HUES64 (cell line): Measurements from ENCODE around the gene CEBPG.

ENCODE experiments used
- H3K27ac ChIP-seq: 2 replicates; pipeline ENCODE4 v1.7.0; 2013; ENCODE audit warnings: low read depth, low read length, inconsistent platforms
- H3K27me3 ChIP-seq: 2 replicates; pipeline ENCODE4 v1.6.1; 2013; ENCODE audit warnings: mild to moderate bottlenecking, low read length; ENCODE audit not compliant: insufficient read depth
- H3K36me3 ChIP-seq: 2 replicates; pipeline ENCODE4 v1.6.1; 2013; ENCODE audit warnings: mild to moderate bottlenecking, low read length; ENCODE audit not compliant: insufficient read depth
- H3K4me1 ChIP-seq: 2 replicates; pipeline ENCODE4 v1.6.1; 2013; ENCODE audit warnings: mild to moderate bottlenecking, low read length, moderate library complexity; ENCODE audit not compliant: insufficient read depth
- H3K4me3 ChIP-seq: 2 replicates; pipeline ENCODE4 v1.5.1; 2013; ENCODE audit warnings: mild to moderate bottlenecking, low read length, moderate library complexity
- H3K9ac ChIP-seq: 2 replicates; pipeline ENCODE4 v1.6.1; 2013; ENCODE audit warnings: mild to moderate bottlenecking, low read depth, low read length
- H3K9me3 ChIP-seq: 2 replicates; pipeline ENCODE4 v1.6.1; 2013; ENCODE audit warnings: low read depth, low read length; ENCODE audit not compliant: insufficient read depth
- WGBS: fragments of 150-250, 120-280 bp; methylation state at CpG from one replicate; pipeline ENCODE4 v1.1.7; 2013; ENCODE audit warnings: missing lambda C conversion rate; 5-methylcytosine and 5-hydroxymethylcytosine counted together

Gene CEBPG

DNA sequence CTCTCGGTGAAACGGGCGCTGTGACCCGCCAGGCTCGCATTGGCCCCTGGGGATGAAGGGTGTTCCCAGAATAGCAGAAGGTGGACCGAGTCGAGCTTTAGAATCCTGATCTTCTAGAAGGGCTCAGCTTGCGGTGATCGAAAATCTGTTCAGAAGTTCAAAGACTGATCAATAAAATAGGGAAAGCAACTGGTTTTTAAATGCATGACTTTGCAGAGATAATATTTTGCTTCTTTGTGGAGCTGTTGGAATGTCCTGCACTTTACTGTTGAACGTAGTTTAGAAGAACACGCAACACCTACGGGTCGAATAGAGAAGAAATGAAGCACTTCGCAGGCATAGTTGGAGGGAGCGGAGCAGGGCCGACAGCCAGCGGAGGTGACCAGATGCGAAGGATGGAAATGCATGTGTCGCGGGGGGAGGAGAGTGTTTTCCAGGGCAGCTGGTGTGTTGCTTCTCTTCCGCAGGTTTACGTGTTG, 766 bp downstream of the CEBPG start:
- no peak overlapping the region for H3K27ac ChIP-seq
- H3K9ac ChIP-seq, result peak overlapping the region; percentile 97
- H3K4me1 ChIP-seq, result peaks cover 27% of the 10 kb centered on the region
- no peaks in the 10 kb centered on the region for H3K9me3 ChIP-seq
- peaks cover 9% of the 10 kb centered on the region for H3K27me3 ChIP-seq
- 2% methylated on average over 22 of the region's 22 CpGs for WGBS
- peaks cover 2% of the 10 kb centered on the region for H3K36me3 ChIP-seq
- peak overlapping the region; percentile 94 for H3K4me3 ChIP-seq

GRCh38 chr19:33375156-33375836, 1.8 kb downstream of the CEBPG start:
- Histone ChIP-seq H3K36me3 (peaks cover 12% of the 10 kb centered on the region), H3K4me3 (peak overlapping the region; percentile 94), H3K9me3 (no peaks in the 10 kb centered on the region), H3K27me3 (peaks cover 9% of the 10 kb centered on the region), H3K4me1 (peaks cover 27% of the 10 kb centered on the region), H3K27ac (no peak overlapping the region), H3K9ac (no peak overlapping the region)
- 94% methylated on average over 9 of the region's 9 CpGs for WGBS

DNA sequence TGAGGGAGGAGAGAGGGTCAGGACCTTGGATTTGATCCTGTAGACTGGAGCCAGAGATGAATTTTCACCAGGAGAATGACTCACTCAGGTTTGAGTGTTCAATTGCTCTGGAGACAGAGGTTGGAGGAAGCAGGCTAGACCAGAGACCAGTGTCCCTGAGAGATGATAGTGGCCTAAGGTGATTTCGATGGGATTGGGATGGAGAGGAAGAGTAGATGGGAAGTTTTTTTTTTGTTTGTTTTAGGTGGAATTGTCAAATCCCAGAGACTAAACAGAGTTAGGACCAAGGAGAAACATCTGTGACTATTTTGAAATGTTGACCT, 2.3 kb downstream of the CEBPG start:
- WGBS, result 97% methylated on average over 1 of the region's 1 CpG
- Histone ChIP-seq H3K4me1 (peaks cover 27% of the 10 kb centered on the region), H3K27ac (no peak overlapping the region), H3K36me3 (peaks cover 16% of the 10 kb centered on the region), H3K9ac (no peak overlapping the region), H3K27me3 (peaks cover 9% of the 10 kb centered on the region), H3K4me3 (no peak overlapping the region), H3K9me3 (no peaks in the 10 kb centered on the region)

GRCh38 chr19:33376423-33376822, 2.9 kb downstream of the CEBPG start:
- WGBS, result 84% methylated on average over 2 of the region's 2 CpGs
- H3K4me1 ChIP-seq, result peaks cover 30% of the 10 kb centered on the region
- H3K9me3 ChIP-seq, result no peaks in the 10 kb centered on the region
- peaks cover 9% of the 10 kb centered on the region for H3K27me3 ChIP-seq
- no peak overlapping the region for H3K9ac ChIP-seq
- H3K27ac ChIP-seq, result no peak overlapping the region
- no peak overlapping the region for H3K4me3 ChIP-seq
- H3K36me3 ChIP-seq, result peaks cover 17% of the 10 kb centered on the region

GRCh38 chr19:33376941-33377557, 3.5 kb downstream of the CEBPG start:
- Histone ChIP-seq H3K27me3 (peaks cover 9% of the 10 kb centered on the region), H3K4me1 (peaks cover 36% of the 10 kb centered on the region), H3K9ac (no peak overlapping the region), H3K9me3 (no peaks in the 10 kb centered on the region), H3K27ac (no peak overlapping the region), H3K4me3 (no peak overlapping the region), H3K36me3 (peaks cover 17% of the 10 kb centered on the region)
- 89% methylated on average over 6 of the region's 7 CpGs for WGBS

DNA sequence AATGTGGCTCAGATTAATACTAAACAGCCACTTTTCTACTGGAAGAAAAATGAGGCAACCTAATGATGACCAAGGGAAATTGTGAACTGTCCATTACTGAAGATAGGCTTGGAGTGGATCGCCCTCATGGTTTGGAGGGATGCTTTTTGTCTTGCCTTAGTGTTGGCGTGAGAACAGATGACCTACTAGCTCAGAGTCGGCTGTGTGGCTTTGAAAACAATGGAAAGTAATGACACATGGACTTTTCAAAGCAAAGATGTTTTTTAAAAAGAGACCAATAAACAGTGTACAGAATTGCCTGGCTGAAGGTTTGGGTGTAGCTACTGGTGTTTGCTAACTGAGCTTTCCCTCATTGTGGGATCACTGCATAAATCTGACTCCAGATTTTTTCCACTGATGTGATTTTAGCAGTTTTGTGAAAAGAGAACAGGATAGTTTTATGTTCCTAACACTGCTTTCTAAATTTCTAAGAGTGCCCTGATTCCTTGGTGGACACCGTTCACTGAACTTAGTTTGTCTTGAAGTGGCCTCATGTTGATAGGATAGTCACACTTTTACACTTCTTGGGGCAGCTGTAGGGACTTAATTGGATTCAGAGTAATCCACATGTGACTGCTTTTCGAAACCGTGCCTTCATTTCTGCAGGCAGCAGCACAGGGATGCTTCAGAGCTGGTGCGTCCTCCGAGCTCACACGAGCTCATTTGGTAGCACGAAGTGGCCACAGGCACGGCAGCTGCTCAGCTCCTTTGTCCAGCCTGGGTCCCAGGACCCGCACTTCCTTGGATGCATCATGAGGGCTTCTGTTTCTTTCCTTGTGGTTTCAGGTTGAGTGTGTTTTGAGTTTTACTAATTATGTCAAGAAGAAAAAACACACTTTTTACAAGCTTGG, 4.3 kb downstream of the CEBPG start:
- 83% methylated on average over 12 of the region's 12 CpGs for WGBS
- Histone ChIP-seq H3K27ac (no peak overlapping the region), H3K36me3 (peaks cover 17% of the 10 kb centered on the region), H3K27me3 (peaks cover 9% of the 10 kb centered on the region), H3K4me1 (peaks cover 38% of the 10 kb centered on the region), H3K9ac (no peak overlapping the region), H3K4me3 (no peak overlapping the region), H3K9me3 (no peaks in the 10 kb centered on the region)

DNA sequence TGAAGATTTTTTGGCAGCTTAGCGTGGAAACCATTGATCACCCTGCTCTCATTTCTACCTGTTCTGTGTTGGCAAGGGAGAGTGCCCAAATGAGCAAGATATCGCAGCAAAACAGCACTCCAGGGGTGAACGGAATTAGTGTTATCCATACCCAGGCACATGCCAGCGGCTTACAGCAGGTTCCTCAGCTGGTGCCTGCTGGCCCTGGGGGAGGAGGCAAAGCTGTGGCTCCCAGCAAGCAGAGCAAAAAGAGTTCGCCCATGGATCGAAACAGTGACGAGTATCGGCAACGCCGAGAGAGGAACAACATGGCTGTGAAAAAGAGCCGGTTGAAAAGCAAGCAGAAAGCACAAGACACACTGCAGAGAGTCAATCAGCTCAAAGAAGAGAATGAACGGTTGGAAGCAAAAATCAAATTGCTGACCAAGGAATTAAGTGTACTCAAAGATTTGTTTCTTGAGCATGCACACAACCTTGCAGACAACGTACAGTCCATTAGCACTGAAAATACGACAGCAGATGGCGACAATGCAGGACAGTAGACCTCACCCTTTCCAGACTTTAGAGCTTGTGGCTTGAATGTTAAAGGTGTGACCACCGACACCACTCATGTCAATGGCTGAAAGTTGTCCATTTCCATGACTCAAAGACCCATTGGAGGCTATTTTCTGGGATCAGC, 5.8 kb downstream of the CEBPG start:
- H3K4me1 ChIP-seq, result peaks cover 38% of the 10 kb centered on the region
- H3K9ac ChIP-seq, result no peak overlapping the region
- WGBS, result 93% methylated on average over 16 of the region's 16 CpGs
- no peak overlapping the region for H3K27ac ChIP-seq
- H3K9me3 ChIP-seq, result no peaks in the 10 kb centered on the region
- peaks cover 17% of the 10 kb centered on the region for H3K36me3 ChIP-seq
- peaks cover 8% of the 10 kb centered on the region for H3K27me3 ChIP-seq
- no peak overlapping the region for H3K4me3 ChIP-seq

DNA sequence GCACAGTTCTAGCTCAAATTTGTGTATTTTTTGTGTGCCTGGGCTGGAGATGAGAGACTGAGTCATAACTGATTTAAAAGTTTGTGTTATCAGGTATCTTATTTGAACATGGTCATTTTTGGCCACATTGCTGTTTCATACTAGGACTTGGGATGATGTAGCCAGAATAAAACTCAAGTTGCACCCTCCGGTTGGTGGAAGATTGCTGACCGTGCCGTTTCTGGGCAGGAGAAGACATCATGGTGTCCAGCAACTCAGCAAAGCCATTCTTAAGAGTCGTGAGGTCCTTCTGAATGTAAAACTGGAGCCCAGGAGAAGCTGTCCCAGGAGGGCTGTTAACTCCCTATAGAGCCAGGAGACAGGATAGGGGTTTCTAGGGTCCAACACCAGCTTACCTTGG, 7.6 kb downstream of the CEBPG start:
- no peaks in the 10 kb centered on the region for H3K9me3 ChIP-seq
- no peak overlapping the region for H3K27ac ChIP-seq
- H3K27me3 ChIP-seq, result no peaks in the 10 kb centered on the region
- H3K9ac ChIP-seq, result no peak overlapping the region
- H3K36me3 ChIP-seq, result peaks cover 17% of the 10 kb centered on the region
- no peak overlapping the region for H3K4me3 ChIP-seq
- H3K4me1 ChIP-seq, result peaks cover 31% of the 10 kb centered on the region
- WGBS, result 94% methylated on average over 4 of the region's 4 CpGs

- no peak overlapping the region for H3K4me3 ChIP-seq
- H3K27me3 ChIP-seq, result no peaks in the 10 kb centered on the region
- peaks cover 25% of the 10 kb centered on the region for H3K4me1 ChIP-seq
- no peak overlapping the region for H3K9ac ChIP-seq
- WGBS, result 96% methylated on average over 4 of the region's 4 CpGs
- H3K27ac ChIP-seq, result no peak overlapping the region
- H3K36me3 ChIP-seq, result peaks cover 22% of the 10 kb centered on the region
- H3K9me3 ChIP-seq, result no peaks in the 10 kb centered on the region
These were observed 8.5 kb downstream of the CEBPG start for GRCh38 chr19:33382006-33382405.

DNA sequence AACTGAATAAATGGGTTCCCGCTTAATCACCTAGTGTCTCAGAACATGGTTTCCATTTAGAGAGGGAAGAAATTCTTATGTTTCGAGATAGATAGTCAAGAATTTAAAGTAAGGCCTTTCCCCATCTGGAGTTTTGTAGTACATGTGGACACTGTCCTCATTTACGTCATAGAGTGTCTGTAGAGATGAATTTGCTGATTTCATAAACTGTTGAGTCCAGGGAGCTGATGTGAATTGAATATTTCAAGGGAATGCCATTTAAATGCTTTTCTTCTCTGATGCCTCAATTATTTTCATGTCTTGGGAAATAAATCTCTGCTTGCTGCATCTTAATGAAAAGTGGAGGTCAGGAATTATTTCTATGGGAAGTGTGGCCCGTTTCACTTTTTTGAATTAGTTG, 9.5 kb downstream of the CEBPG start:
- Histone ChIP-seq H3K4me3 (no peak overlapping the region), H3K9ac (no peak overlapping the region), H3K27ac (no peak overlapping the region), H3K36me3 (peaks cover 28% of the 10 kb centered on the region), H3K27me3 (no peaks in the 10 kb centered on the region), H3K4me1 (peaks cover 15% of the 10 kb centered on the region), H3K9me3 (no peaks in the 10 kb centered on the region)
- 91% methylated on average over 4 of the region's 4 CpGs for WGBS
